Renal cortical epithelial cell (primary cell): ENCODE measurements around the gene BAAT. TPM values are rescaled to one million over a fixed set of nuclear protein-coding genes. Genes with fewer than 3 reads are reported as not detected.
A peak's percentile ranks its signal among the peaks of the same experiment; 100 is the strongest.

Experiments used
- DNase-seq: peaks from one replicate; pipeline ENCODE4 v3.0.0-alpha.2; 2011; ENCODE audit warnings: low read depth
- total RNA-seq: library from RNA; depleted of rRNA; stranded (reverse); fragments of >200 nt; gene quantifications from 2 replicates; pipeline ENCODE4 v1.2.3, GENCODE V29; 2014

The BAAT gene
- total RNA-seq, 1 donor from 2014 or later = 0.94 TPM

- DNase-seq = no peak
Observed at GRCh38 chr9:101323129-101323528, 61.7 kb downstream of the BAAT start.

- no peak for DNase-seq
Observed at GRCh38 chr9:101317735-101318134, 67.1 kb downstream of the BAAT start.

- no peak for DNase-seq
Observed at GRCh38 chr9:101315112-101315450, 69.7 kb downstream of the BAAT start.

- no peak for DNase-seq
Observed at GRCh38 chr9:101312661-101313060, 72.1 kb downstream of the BAAT start.

- peak; percentile 79 for DNase-seq
Observed at GRCh38 chr9:101311758-101312420, 72.9 kb downstream of the BAAT start.

GRCh38 chr9:101311191-101311590 is 73.6 kb downstream of the BAAT start:
- no peak for DNase-seq

Other genes with a start within 250 kb of the BAAT start
- 18.4 and 21.1 TPM in 2 replicates for gene MRPL50, start 13.6 kb upstream of the BAAT start, total RNA-seq
- gene ZNF189, start 13.8 kb upstream of the BAAT start, total RNA-seq = 16.8 and 36.3 TPM in 2 replicates
- not detected in 2 replicates for gene ALDOB, start 50.8 kb upstream of the BAAT start, total RNA-seq
- 19.4 and 47.3 TPM in 2 replicates for gene RNF20, start 148.8 kb upstream of the BAAT start, total RNA-seq
- gene PPP3R2, start 210.0 kb upstream of the BAAT start, total RNA-seq = not detected in 2 replicates